GM12878 (cell line): ENCODE measurements around the gene SPAG9. TPM values are rescaled to one million over a fixed set of nuclear protein-coding genes. Genes with fewer than 3 reads are reported as not detected.
A peak's percentile ranks its signal among the peaks of the same experiment; 100 is the strongest.

Experiments used
- ATAC-seq: fragments of 200-7000 bp; cut with Tn5 transposase; 3 replicates; pipeline ENCODE4 v1.9.1; 2020; ENCODE audit warnings: mild to moderate bottlenecking, moderate library complexity
- BruUV-seq: library from RNA; stranded (reverse); fragments of 400-500 nt; replicated peaks from 2 replicates; lab custom pipeline; 2021; lab: Mats Ljungman, UMichigan
- CTCF ChIA-PET: fragments of 300-600 bp; sonication (Branson Sonifier 250); formaldehyde crosslinking; extraction: SDS; loops from one replicate; lab custom pipeline; 2021; ENCODE audit warnings: inconsistent platforms; lab: Yijun Ruan, JAX
- POLR2A ChIA-PET: fragments of 350-600 bp; formaldehyde crosslinking; extraction: SDS; loops from one replicate; lab custom pipeline; 2021; ENCODE audit warnings: inconsistent platforms; lab: Charles Lee
- RAD21 ChIA-PET: fragments of 300-600 bp; sonication (Branson Sonifier 250); formaldehyde crosslinking; loops from one replicate; lab custom pipeline; 2023; ENCODE audit warnings: antibody characterized with exemption; ENCODE audit not compliant: unreplicated experiment; lab: Charles Lee
- SMC1A ChIA-PET: fragments of 300-600 bp; sonication (Branson Sonifier 250); formaldehyde crosslinking; loops from one replicate; lab custom pipeline; 2023; ENCODE audit not compliant: unreplicated experiment, uncharacterized antibody; lab: Charles Lee
- DNase-seq: peaks from one replicate; pipeline ENCODE4 v3.0.0-alpha.2; 2011; ENCODE audit warnings: low read depth, low spot score
- FAIRE-seq: peaks from 3 replicates; lab custom pipeline; 2011; peaks lifted over from hg19 to GRCh38; lab: Jason Lieb, UNC
- H2AFZ ChIP-seq: 2 replicates; pipeline ENCODE4 v1.6.0; 2011; ENCODE audit warnings: low read depth, low read length, control low read depth; ENCODE audit not compliant: control insufficient read depth
- H3K27ac ChIP-seq: 2 replicates; pipeline ENCODE4 v1.5.1; 2011; ENCODE audit warnings: control low read depth; ENCODE audit not compliant: control insufficient read depth, insufficient read depth
- H3K27me3 ChIP-seq, 2 experiments: replicated peaks in 1 of 2; 2 replicates each; pipeline versions ENCODE4 v1.6.0 to v1.6.1; 2011; ENCODE audit warnings: low read length in 1 of 2; ENCODE audit not compliant: control insufficient read depth in 2 of 2, insufficient read depth in 2 of 2
- H3K36me3 ChIP-seq, 2 experiments: 2 replicates each; pipeline ENCODE4 v1.5.1; 2011; ENCODE audit warnings: low read length in 1 of 2; ENCODE audit not compliant: control insufficient read depth in 2 of 2, insufficient read depth in 2 of 2
- H3K4me1 ChIP-seq: 2 replicates; pipeline ENCODE4 v1.6.1; 2011; ENCODE audit warnings: mild to moderate bottlenecking, low read length, moderate library complexity, mixed read lengths; ENCODE audit not compliant: control insufficient read depth, insufficient read depth
- H3K4me2 ChIP-seq: 2 replicates; pipeline ENCODE4 v1.6.0; 2011; ENCODE audit warnings: control low read depth; ENCODE audit not compliant: control insufficient read depth, insufficient read depth
- H3K4me3 ChIP-seq: fragments of 200-600 bp; sonication (generic); 2 replicates; pipeline ENCODE4 v1.5.1; 2016
- H3K79me2 ChIP-seq: 2 replicates; pipeline ENCODE4 v1.6.0; 2011; ENCODE audit warnings: low read length; ENCODE audit not compliant: control insufficient read depth, insufficient read depth
- H3K9ac ChIP-seq: 2 replicates; pipeline ENCODE4 v1.8.0; 2011; ENCODE audit warnings: low read length, control low read depth, mixed read lengths; ENCODE audit not compliant: control insufficient read depth, insufficient read depth
- H3K9me3 ChIP-seq: replicated peaks from 3 replicates; pipeline ENCODE4 v1.5.1; 2011; ENCODE audit warnings: mild to moderate bottlenecking, low read length; ENCODE audit not compliant: control insufficient read depth, insufficient read depth
- H4K20me1 ChIP-seq: 2 replicates; pipeline ENCODE4 v1.6.0; 2011; ENCODE audit not compliant: control insufficient read depth, insufficient read depth
- IKZF1 ChIP-seq: fragments of 450-650 bp; conservative IDR thresholded peaks from 2 replicates; pipeline ENCODE4 v1.6.1; 2017; ENCODE audit warnings: antibody characterized with exemption, mild to moderate bottlenecking
- MEF2A ChIP-seq: IDR thresholded peaks from 2 replicates; pipeline ENCODE4 v1.6.1; 2011; ENCODE audit warnings: low read depth, mild to moderate bottlenecking, low read length, moderate library complexity; ENCODE audit not compliant: insufficient read depth
- RAD21 ChIP-seq: IDR thresholded peaks from 2 replicates; pipeline ENCODE4 v1.6.1; 2011; ENCODE audit warnings: mild to moderate bottlenecking, low read depth, low read length, moderate library complexity; ENCODE audit not compliant: insufficient read depth
- RB1 ChIP-seq: fragments of 450-650 bp; formaldehyde crosslinking; IDR thresholded peaks from 2 replicates; pipeline ENCODE4 v1.6.1; 2017; ENCODE audit warnings: mild to moderate bottlenecking, borderline replicate concordance
- RCOR1 ChIP-seq: conservative IDR thresholded peaks from 2 replicates; pipeline ENCODE4 v1.6.1; 2012; ENCODE audit warnings: low read depth, low read length, improper control_type of control experiment
- SMC3 ChIP-seq: IDR thresholded peaks from 2 replicates; pipeline ENCODE4 v1.6.1; 2011; ENCODE audit warnings: low read length, improper control_type of control experiment, borderline replicate concordance
- SP1 ChIP-seq: IDR thresholded peaks from one replicate; pipeline ENCODE4 v1.6.1; 2011; ENCODE audit warnings: low read depth, low read length
- SPI1 ChIP-seq: IDR thresholded peaks from 2 replicates; pipeline ENCODE4 v1.6.1; 2011; ENCODE audit warnings: low read depth, mild to moderate bottlenecking, low read length, moderate library complexity, borderline replicate concordance; ENCODE audit not compliant: insufficient read depth
- TBL1XR1 ChIP-seq: IDR thresholded peaks from 2 replicates; pipeline ENCODE4 v1.6.1; 2012; ENCODE audit warnings: low read depth, low read length, improper control_type of control experiment
- YY1 ChIP-seq: IDR thresholded peaks from 2 replicates; pipeline ENCODE4 v1.6.1; 2011; ENCODE audit warnings: low read depth, mild to moderate bottlenecking, low read length
- WGBS: methylation state at CpG from one replicate; pipeline ENCODE4 v1.1.6; 2016; ENCODE audit warnings: low lambda C conversion rate; ENCODE audit not compliant: insufficient replicate concordance, insufficient coverage; ENCODE audit errors: missing lambda C conversion rate; 5-methylcytosine and 5-hydroxymethylcytosine counted together
- in situ Hi-C: fragments of 300-500 bp; cut with MboI; formaldehyde crosslinking; loops from 9 replicates; pipeline ENCODE4 v1.14.3; 2018; ENCODE audit warnings: mixed read lengths
- intact Hi-C: fragments of 100-400 bp; cut with micrococcal nuclease; formaldehyde crosslinking; loops from one replicate; pipeline ENCODE4 v1.14.2; 2022; ENCODE audit not compliant: unreplicated experiment
- polyA plus RNA-seq, 11 experiments: library from polyadenylated mRNA; depleted of rRNA in 4 of 11; unstranded in 6 of 11; stranded (reverse) in 5 of 11; fragments of >200 nt; fragmentation: Nextera tagmentation in 4 of 11; fragmentation: Illumina TruSeq in 1 of 11; extraction: Ambion mirVana in 4 of 11; extraction: Trizol in 1 of 11; gene quantifications; 1 replicate in 1 of 11; 2 replicates in 10 of 11; pipeline versions ENCODE4 v1.2.1 to v1.2.3, GENCODE V29; 2011 to 2016; ENCODE audit warnings: inconsistent platforms in 2 of 11, missing spikeins in 2 of 11, low read depth in 1 of 11
- total RNA-seq, 4 experiments: library from RNA; depleted of rRNA in 3 of 4; stranded (reverse); fragments of >200 nt in 3 of 4; fragmentation: Illumina TruSeq in 1 of 4; extraction: Trizol in 1 of 4; gene quantifications; 2 replicates each; pipeline versions ENCODE4 v1.2.1 to v1.2.3, GENCODE V29; 2013 to 2021
- TF ChIP-seq, protein P1 (sequence below), 3 experiments: IDR thresholded peaks in 2 of 3; conservative IDR thresholded peaks in 1 of 3; 2 replicates each; pipeline ENCODE4 v1.5.1; 2011; ENCODE audit warnings: low read depth in 3 of 3, low read length in 3 of 3, mild to moderate bottlenecking in 3 of 3, control low read depth in 2 of 3, moderate library complexity in 2 of 3, inconsistent platforms in 1 of 3, mixed read lengths in 1 of 3; ENCODE audit not compliant: control insufficient read depth in 2 of 3, insufficient read depth in 1 of 3; ENCODE audit errors: extremely low read depth in 1 of 3
- TF ChIP-seq, protein P2 (sequence below): fragments of 450-650 bp; IDR thresholded peaks from 2 replicates; pipeline ENCODE4 v1.6.1; 2016; ENCODE audit warnings: mild to moderate bottlenecking
- TF ChIP-seq, protein P3 (sequence below): fragments of 450-650 bp; formaldehyde crosslinking; IDR thresholded peaks from 2 replicates; pipeline ENCODE4 v1.4.0; 2022; ENCODE audit warnings: mild to moderate bottlenecking, moderate library complexity

Gene SPAG9
- total and polyA plus RNA-seq, 10 of the 15 experiments (the other 5 are each of a cell fraction or from before 2014, with no cell fraction given), result 6.6 to 42.0 (median 24.9) TPM

DNA sequence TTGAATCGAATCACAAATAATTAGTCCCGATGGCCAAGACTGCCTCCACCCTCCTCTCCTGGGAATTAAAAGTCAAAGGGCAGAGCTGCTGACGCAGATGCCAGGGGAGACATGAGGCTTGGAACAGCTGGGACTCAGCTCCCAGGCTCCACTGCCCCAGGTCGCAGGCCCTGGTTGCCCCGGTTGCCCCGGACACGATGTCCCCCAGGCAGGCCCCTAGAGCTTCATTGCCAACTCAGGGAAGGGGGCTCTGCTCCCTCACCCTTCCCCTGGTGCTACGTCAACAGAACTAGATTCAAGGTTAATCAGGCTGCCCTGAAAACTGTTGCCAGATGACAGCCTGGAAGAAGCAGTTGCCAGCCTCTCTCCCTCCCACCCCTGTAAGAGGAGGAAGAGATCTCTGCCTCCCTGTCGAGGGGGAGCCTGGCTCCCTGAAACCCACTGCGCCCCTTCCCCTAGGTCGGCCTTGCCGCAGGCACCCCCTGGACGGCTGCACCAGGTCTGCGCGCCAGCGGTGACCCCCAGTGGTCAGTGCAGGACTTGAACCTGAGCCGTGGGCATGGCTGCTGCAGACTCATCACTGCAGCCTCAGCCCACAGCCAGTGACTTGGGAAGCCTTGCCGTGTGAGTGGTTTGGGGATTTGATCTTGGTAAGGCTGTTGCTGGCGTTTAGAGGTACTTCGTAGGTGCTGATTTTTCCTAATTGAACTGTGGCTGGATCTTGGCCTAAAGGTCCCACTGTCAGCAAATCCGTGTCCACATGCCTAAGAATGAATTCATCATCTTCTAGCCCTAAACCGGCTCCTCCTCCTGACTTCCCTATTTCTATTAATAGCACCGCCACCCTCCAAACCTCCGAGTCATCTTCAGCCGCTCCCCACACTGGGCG is 170.4 kb downstream of the SPAG9 start:
- peak; percentile 92 for FAIRE-seq
- SMC1A ChIA-PET, result interaction anchor here (1.0 to 5.1 kb wide), 6 partner anchors 12 to 166 kb away, joined by 3 to 67 read pairs (median 5); no protein-coding TSS in a partner anchor

More for the DNA sequence above, 170.4 kb downstream of the SPAG9 start:
- H3K4me3 ChIP-seq, result no peak overlapping the region
- CTCF ChIA-PET, result interaction anchor here (0.8 to 12.2 kb wide), 17 partner anchors 10 to 167 kb away, joined by 3 to 309 read pairs (median 5); no protein-coding TSS in a partner anchor
- peaks cover 20% of the 10 kb centered on the region for H3K4me1 ChIP-seq
- RAD21 ChIA-PET, result interaction anchor here (0.8 to 3.3 kb wide), 6 partner anchors 83 to 167 kb away, joined by 3 to 34 read pairs (median 4); partner anchors contain the start of gene TOB1
- no peak for DNase-seq
- ATAC-seq, result peak; percentile 95
- H3K36me3 ChIP-seq, result no peaks in the 10 kb centered on the region
- H4K20me1 ChIP-seq, result no peaks in the 10 kb centered on the region
- TF ChIP-seq SPI1 (peak; percentile 78), SP1 (no peak), RB1 (peak; percentile 57; the same call in 1 of the 2 replicates), YY1 (peak; percentile 74), SMC3 (peak; percentile 80), RAD21 (peak; percentile 88), IKZF1 (peak; percentile 30; the same call in 1 of the 2 replicates), TBL1XR1 (no peak), RCOR1 (0 out of 2 replicates have a peak, but pooled peaks have one; percentile 38), MEF2A (0 out of 2 replicates have a peak, but pooled peaks have one; percentile 29)
- TF ChIP-seq, protein P1, sequence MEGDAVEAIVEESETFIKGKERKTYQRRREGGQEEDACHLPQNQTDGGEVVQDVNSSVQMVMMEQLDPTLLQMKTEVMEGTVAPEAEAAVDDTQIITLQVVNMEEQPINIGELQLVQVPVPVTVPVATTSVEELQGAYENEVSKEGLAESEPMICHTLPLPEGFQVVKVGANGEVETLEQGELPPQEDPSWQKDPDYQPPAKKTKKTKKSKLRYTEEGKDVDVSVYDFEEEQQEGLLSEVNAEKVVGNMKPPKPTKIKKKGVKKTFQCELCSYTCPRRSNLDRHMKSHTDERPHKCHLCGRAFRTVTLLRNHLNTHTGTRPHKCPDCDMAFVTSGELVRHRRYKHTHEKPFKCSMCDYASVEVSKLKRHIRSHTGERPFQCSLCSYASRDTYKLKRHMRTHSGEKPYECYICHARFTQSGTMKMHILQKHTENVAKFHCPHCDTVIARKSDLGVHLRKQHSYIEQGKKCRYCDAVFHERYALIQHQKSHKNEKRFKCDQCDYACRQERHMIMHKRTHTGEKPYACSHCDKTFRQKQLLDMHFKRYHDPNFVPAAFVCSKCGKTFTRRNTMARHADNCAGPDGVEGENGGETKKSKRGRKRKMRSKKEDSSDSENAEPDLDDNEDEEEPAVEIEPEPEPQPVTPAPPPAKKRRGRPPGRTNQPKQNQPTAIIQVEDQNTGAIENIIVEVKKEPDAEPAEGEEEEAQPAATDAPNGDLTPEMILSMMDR (IDR thresholded peaks at IDR 0.05 in 2 of 3, conservative IDR thresholded peaks at IDR 0.05 in 1 of 3; ENCODE audit: control insufficient read depth in 2 of 3, extremely low read depth in 1 of 3, insufficient read depth in 1 of 3, low read depth in 3 of 3, low read length in 3 of 3), result peak; percentile 66 to 76 (median 66)
- TF ChIP-seq, protein P2, sequence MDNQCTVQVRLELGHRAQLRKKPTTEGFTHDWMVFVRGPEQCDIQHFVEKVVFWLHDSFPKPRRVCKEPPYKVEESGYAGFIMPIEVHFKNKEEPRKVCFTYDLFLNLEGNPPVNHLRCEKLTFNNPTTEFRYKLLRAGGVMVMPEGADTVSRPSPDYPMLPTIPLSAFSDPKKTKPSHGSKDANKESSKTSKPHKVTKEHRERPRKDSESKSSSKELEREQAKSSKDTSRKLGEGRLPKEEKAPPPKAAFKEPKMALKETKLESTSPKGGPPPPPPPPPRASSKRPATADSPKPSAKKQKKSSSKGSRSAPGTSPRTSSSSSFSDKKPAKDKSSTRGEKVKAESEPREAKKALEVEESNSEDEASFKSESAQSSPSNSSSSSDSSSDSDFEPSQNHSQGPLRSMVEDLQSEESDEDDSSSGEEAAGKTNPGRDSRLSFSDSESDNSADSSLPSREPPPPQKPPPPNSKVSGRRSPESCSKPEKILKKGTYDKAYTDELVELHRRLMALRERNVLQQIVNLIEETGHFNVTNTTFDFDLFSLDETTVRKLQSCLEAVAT, result no peak
- TF ChIP-seq, protein P3, sequence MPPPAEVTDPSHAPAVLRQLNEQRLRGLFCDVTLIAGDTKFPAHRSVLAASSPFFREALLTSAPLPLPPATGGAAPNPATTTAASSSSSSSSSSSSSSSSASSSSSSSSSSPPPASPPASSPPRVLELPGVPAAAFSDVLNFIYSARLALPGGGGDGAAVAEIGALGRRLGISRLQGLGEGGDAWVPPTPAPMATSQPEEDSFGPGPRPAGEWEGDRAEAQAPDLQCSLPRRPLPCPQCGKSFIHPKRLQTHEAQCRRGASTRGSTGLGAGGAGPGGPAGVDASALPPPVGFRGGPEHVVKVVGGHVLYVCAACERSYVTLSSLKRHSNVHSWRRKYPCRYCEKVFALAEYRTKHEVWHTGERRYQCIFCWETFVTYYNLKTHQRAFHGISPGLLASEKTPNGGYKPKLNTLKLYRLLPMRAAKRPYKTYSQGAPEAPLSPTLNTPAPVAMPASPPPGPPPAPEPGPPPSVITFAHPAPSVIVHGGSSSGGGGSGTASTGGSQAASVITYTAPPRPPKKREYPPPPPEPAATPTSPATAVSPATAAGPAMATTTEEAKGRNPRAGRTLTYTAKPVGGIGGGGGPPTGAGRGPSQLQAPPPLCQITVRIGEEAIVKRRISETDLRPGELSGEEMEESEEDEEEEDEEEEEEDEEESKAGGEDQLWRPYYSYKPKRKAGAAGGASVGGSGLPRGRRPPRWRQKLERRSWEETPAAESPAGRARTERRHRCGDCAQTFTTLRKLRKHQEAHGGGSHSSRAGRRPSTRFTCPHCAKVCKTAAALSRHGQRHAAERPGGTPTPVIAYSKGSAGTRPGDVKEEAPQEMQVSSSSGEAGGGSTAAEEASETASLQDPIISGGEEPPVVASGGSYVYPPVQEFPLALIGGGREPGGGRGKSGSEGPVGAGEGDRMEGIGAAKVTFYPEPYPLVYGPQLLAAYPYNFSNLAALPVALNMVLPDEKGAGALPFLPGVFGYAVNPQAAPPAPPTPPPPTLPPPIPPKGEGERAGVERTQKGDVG (CRISPR knock-in tag), result no peak
- H3K27me3 ChIP-seq, result no peaks in the 10 kb centered on the region
- no peak overlapping the region for H3K27ac ChIP-seq
- POLR2A ChIA-PET, result interaction anchor here (0.6 kb wide), 1 partner anchor 14 kb away, joined by 5 read pairs; no protein-coding TSS in a partner anchor
- in situ Hi-C loops, result loop anchor here (5.0 to 10.0 kb wide), 3 partner anchors 98 to 405 kb away; partner anchors contain the start of gene SPATA20
- intact Hi-C loops, result loop anchor here (1.0 to 10.0 kb wide), 2 partner anchors 98 to 405 kb away; partner anchors contain the start of gene SPATA20
- no peak overlapping the region for H3K9ac ChIP-seq
- H2AFZ ChIP-seq, result peak overlapping the region; percentile 75
- BruUV-seq, result no TSS peak
- H3K9me3 ChIP-seq, result no peaks in the 10 kb centered on the region
- H3K4me2 ChIP-seq, result peak overlapping the region; percentile 66
- 26% methylated on average over 26 of the region's 26 CpGs for WGBS
- H3K79me2 ChIP-seq, result no peaks in the 10 kb centered on the region
